ENCODE results near the gene SIDT2. TPM values are rescaled to one million over a fixed set of nuclear protein-coding genes. Genes with fewer than 3 reads are reported as not detected.

SIDT2 gene
- total RNA-seq, 3 donors from 2014 or later (not counting 1 experiment from before 2014, with no cell fraction given) = 80.0 to 111 (median 82.0) TPM

DNA sequence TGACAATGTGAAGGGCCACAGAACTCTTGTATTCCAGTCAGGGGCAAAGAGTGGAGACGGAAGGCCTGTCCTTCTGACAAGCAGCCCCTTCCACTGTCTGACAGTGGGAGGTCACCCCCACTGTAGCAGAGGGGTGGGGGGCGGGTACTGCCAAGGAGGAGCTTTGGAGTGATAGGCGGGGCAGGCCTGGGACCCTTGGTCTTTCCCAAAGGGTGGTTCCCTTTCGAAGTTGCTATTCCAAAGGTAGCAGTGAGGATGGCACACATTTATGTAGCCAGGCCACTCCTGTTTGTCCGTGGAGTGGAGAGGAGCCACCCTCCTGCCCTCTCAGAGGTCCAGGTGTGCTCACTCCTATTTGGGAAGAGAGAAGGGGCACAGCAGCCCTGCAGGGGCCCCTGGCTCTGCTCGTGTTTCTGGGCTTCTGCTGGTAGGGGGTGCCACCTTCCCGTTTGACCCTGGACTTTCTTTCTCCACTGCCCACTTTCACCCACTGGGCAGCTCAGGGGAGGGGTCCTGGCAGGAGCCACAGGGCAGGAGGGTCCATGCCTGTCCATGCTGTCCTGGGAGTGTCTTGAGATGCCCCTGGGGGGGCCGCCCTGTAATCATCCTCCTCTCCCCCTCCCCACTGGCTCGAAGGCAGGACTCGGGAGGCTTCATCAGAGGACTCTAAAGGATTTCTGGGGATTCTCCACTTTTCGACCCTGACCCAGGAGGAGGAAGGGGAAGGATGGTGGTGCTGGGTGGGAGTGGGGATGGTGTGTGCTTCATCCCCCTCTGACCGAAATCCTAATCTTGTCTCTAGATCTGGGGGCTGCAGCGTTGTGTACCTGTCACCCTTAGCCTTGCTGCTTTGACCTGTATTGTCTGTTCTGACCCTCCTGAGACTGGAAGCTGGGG, 21.6 kb downstream of the SIDT2 start:
- DNase-seq (no peak), ATAC-seq (no peak)
- no peak overlapping the region for H3K27ac ChIP-seq (ENCODE audit: low read length)
- no peak overlapping the region for H3K4me3 ChIP-seq (ENCODE audit: low read length)
- intact Hi-C loops (cut with micrococcal nuclease) = no loop called here
- TF ChIP-seq CTCF (IDR thresholded peaks at IDR 0.05) = no peak
- WGBS (ENCODE audit: insufficient coverage) = 87% methylated on average over 12 of the region's 13 CpGs
- Mint-ChIP-seq H3K27ac (no peak overlapping the region), H3K27me3 (ENCODE audit: low read depth in 2 of 2) (no peaks in the 10 kb centered on the region), H3K4me3 (no peak overlapping the region), H3K4me1 (peaks cover 6 to 8% of the 10 kb centered on the region in 2 donors), H3K9me3 (no peaks in the 10 kb centered on the region), H3K36me3 (peaks cover 7% of the 10 kb centered on the region)
- no peaks in the 10 kb centered on the region for H3K9me3 ChIP-seq (ENCODE audit: control insufficient read depth, insufficient read depth, low read length)
- H3K27me3 ChIP-seq (ENCODE audit: control insufficient read depth, insufficient read depth, low read length) = no peaks in the 10 kb centered on the region
- H3K36me3 ChIP-seq (ENCODE audit: control insufficient read depth, insufficient read depth, low read length) = peaks cover 17% of the 10 kb centered on the region
- H3K4me1 ChIP-seq (ENCODE audit: control insufficient read depth, insufficient read depth, low read length) = peaks cover 6% of the 10 kb centered on the region

- Mint-ChIP-seq H3K27me3 (ENCODE audit: low read depth in 2 of 2) (no peaks in the 10 kb centered on the region), H3K36me3 (peaks cover 8% of the 10 kb centered on the region), H3K27ac (no peak overlapping the region), H3K9me3 (no peaks in the 10 kb centered on the region), H3K4me1 (peaks cover 0 to 10% of the 10 kb centered on the region in 2 donors), H3K4me3 (no peak overlapping the region)
- no peaks in the 10 kb centered on the region for H3K27me3 ChIP-seq (ENCODE audit: control insufficient read depth, insufficient read depth, low read length)
- WGBS (ENCODE audit: insufficient coverage) = 93% methylated on average over 11 of the region's 12 CpGs
- H3K36me3 ChIP-seq (ENCODE audit: control insufficient read depth, insufficient read depth, low read length) = peaks cover 22% of the 10 kb centered on the region
- H3K27ac ChIP-seq (ENCODE audit: low read length) = no peak overlapping the region
- H3K4me3 ChIP-seq (ENCODE audit: low read length) = no peak overlapping the region
- TF ChIP-seq CTCF (IDR thresholded peaks at IDR 0.05) = no peak
- intact Hi-C loops (cut with micrococcal nuclease) = no loop called here
- ATAC-seq = no peak
- no peaks in the 10 kb centered on the region for H3K9me3 ChIP-seq (ENCODE audit: control insufficient read depth, insufficient read depth, low read length)
- DNase-seq = no peak
- peaks cover 6% of the 10 kb centered on the region for H3K4me1 ChIP-seq (ENCODE audit: control insufficient read depth, insufficient read depth, low read length)
Observed at GRCh38 chr11:117200813-117201657, 22.5 kb downstream of the SIDT2 start.

DNA sequence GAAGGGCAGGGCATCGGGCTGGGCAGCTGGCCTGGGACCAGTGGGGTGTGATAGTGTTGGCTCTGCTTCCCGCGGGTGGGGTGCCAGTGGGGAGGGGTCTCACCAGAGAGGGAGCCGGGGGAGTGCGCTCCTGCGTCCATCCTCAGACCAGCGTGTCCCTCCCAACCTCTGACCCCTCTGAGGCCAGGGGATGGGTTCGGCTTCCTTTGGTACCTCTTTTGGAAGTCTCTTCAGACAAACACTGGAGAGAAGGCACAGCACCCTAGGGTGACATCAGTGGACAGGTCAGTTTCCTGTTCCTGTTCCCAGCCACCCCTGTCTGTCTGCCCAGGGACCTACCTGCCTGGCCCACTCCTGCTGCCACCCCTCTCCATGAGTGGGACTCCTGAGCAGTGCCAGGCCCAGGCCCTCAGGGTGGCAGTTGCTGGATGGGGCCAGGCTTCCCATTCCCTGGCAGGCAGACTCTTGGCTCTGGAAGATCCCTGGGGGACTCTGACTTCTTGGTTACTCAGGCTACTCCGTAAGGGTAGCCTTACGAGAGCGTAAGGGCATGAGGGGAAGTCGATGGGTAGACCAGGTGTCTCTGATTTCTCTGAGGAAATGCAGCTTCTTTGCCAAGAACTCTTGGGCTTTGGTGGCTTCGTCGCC, 23.2 kb downstream of the SIDT2 start:
- TF ChIP-seq CTCF (IDR thresholded peaks at IDR 0.05) = no peak
- Mint-ChIP-seq H3K4me1 (peaks cover 0 to 10% of the 10 kb centered on the region in 2 donors), H3K27ac (peak overlapping the region; percentile 45 to 77), H3K36me3 (peaks cover 8% of the 10 kb centered on the region), H3K27me3 (ENCODE audit: low read depth in 2 of 2) (no peaks in the 10 kb centered on the region), H3K9me3 (no peaks in the 10 kb centered on the region), H3K4me3 (no peak overlapping the region)
- DNase-seq (no peak), ATAC-seq (no peak)
- H3K4me1 ChIP-seq (ENCODE audit: control insufficient read depth, insufficient read depth, low read length) = peaks cover 6% of the 10 kb centered on the region
- no peaks in the 10 kb centered on the region for H3K27me3 ChIP-seq (ENCODE audit: control insufficient read depth, insufficient read depth, low read length)
- 83% methylated on average over 14 of the region's 14 CpGs for WGBS (ENCODE audit: insufficient coverage)
- intact Hi-C loops (cut with micrococcal nuclease) = no loop called here
- H3K36me3 ChIP-seq (ENCODE audit: control insufficient read depth, insufficient read depth, low read length) = peaks cover 25% of the 10 kb centered on the region
- H3K27ac ChIP-seq (ENCODE audit: low read length) = no peak overlapping the region
- H3K9me3 ChIP-seq (ENCODE audit: control insufficient read depth, insufficient read depth, low read length) = no peaks in the 10 kb centered on the region
- no peak overlapping the region for H3K4me3 ChIP-seq (ENCODE audit: low read length)
